GM19239 (cell line): ENCODE measurements around the gene KRT2.

Experiments
- DNase-seq: peaks from one replicate; pipeline ENCODE4 v3.0.0; 2011; ENCODE audit warnings: low spot score; ENCODE audit not compliant: insufficient read length
- FAIRE-seq: peaks from 2 replicates; lab custom pipeline; 2011; peaks lifted over from hg19 to GRCh38; lab: Jason Lieb, UNC

Gene KRT2

DNA sequence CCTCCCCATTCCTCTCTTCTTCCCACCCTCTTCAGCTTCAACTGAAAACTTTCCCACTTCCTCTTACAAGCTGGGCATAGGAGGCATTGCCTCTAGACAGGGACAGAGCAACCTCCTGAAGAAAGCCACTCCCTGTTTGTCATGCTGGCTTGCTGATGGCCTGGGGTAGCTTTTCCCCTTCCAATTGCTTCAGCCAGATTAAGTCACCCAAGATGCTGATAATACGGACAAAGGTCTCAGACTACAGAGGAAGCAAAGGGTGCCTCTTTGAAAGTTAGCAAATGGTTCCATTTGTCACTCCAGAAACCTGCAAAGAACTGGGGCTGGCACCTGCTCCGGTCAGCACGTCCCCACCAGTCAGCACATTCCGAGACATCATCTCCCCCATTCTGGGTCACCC lies 6.0 kb downstream of the KRT2 start:
- FAIRE-seq, result no peak
- no peak for DNase-seq

DNA sequence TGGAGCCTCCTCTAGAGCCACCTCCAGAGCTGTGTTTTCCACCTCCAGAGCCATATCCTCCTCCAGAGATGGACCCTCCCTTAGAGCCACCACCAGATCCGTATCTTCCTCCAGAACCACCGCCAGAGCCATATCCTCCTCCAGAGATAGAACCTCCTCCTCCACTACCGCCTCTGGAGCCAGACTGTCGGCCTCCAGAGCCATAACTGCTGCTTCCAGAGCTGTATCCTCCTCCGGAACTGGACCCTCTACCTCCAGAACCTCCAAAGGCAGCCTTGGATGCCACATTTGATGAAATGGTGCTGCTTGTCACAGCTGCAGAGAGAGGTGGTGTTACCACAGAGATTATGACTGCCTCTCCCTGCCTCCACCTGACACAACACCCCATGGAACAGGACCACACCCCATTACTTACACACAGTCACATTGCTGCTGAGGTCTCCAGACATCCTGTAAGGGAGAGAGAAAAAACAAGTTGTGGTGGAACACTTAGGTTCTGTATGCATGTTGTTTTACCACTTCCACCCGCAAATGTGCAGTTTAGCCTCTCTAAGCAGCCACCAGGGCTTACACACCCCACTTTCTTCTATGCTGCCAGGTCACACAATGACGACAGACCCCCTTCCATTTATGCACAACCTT lies 6.8 kb downstream of the KRT2 start:
- no peak for FAIRE-seq

DNA sequence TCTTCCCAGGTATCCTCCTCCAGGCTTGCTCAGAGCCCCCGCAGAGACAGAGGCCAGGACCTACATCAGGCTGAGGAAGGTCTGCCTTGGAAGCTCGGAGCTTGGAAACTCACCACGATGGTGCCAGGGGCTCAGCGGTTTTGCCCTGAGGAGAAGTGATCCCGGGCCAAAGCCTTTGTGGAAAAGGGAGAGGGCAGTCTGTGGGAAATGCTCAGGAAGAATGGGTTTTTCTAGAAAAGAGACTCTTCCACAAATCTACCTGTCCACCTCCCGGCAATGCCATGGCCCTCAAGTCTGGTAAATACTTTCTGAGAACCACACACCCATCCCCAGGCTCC lies 8.0 kb downstream of the KRT2 start:
- DNase-seq (no peak), FAIRE-seq (no peak)

More for the DNA sequence above, 6.8 kb downstream of the KRT2 start:
- no peak for DNase-seq

DNA sequence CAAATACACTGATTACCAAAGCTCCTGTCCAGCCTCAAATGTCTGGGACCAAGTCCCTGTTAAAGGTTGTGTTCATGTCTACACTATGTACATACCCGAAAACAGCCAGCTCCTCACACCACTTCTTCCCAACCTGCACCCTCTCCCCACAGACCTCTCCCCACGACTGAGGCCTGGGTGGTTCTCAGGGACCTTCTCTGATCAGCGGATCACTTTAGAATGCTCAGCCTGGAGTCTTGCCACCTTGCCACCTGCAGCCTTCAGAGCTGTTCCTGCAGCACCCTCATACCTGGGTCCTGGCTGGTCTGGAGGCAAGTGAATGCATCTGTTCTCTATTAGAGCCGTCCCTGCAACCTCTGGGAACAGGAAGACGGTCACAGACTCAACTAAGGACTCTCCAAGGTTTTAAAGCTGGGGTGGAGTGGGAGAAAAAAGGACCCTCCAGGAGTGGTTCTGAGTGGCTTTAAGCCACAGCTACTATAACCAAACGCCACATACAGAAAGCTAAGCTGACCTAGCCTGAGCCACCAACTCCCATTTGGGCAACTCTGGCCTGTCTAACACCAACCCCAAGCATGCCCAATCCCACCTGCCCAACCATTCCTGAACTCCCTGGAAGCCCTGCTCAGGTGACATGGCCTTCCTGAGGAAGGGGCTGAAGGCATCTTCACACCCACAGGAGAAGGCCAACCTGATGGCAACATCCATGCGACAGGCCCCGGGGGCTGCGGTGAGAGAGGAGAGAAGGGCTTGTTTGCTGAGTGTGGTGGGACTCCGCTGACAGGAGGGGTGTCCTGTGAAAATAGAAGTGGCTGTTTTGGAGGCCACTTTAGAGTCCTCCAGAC lies 8.6 kb downstream of the KRT2 start:
- no peak for FAIRE-seq
- no peak for DNase-seq

DNA sequence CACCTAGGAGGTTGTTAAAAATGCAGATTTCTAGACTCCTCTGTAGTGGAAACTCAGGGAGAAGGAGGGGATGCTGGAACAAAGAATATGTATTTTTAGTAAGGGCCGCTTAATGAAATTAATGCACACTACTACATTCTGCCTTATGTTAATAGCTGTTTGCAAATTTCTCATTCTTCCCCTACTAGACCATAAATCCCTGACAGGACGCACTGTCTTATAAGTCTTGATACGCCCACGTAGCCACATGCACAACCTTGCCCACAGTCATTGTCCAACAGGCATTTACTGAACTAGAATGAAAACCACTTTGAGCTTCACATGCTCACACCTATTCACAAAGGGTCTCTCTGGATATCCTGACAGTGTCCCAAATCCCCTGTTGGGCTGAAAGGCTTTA lies 10.5 kb downstream of the KRT2 start:
- no peak for FAIRE-seq
- no peak for DNase-seq

DNA sequence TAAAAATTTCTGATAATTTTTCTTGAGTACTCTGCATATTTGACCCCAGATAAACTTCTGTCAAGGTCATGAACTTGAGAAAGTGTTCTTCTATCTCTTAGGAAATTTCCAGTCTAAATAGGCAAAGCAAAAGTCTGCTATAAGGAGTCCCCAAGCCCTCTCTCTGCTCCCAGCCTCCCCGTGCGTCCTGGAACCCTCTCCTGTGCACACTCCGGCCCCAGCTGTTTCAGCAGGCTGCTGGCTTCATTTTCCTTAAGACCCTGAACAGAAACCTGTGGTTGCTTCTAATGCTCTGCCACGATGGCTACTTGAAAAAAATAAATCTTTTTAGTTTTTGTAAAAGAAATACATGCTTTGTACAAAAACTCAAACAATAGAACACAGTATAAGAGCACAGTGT lies 14.7 kb downstream of the KRT2 start:
- no peak for FAIRE-seq
- DNase-seq, result no peak

DNA sequence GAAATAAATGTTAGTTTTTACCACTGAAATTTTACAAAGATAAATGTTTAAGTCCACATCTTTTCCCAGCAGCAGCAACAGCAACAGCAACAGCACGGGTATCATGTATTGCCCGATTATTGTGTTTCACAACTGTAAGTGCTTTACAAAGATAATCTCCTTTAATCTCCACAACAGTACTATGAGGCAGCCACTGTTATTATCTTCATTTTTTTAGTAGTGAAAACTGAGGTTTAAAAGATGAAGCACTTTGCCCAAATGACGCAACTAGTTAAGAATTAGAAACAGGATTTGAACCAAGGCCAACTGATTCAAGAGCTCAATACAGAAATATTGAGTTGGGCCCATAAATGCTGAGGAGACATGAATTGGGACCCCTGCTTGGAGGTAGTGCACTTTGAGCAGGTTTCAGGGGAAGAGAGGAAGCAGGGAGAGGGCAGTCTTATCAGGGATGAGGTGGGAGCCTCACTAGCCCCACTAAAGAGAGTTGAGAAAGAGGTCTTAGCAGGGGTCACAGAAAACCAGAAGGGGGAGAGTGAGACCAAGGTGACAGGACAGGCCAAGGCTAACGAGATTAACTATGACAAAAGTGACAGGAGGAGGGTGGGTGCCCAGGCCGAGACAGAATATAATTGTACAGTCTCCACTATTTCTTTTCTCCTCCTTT lies 15.3 kb downstream of the KRT2 start:
- no peak for DNase-seq
- FAIRE-seq, result no peak

DNA sequence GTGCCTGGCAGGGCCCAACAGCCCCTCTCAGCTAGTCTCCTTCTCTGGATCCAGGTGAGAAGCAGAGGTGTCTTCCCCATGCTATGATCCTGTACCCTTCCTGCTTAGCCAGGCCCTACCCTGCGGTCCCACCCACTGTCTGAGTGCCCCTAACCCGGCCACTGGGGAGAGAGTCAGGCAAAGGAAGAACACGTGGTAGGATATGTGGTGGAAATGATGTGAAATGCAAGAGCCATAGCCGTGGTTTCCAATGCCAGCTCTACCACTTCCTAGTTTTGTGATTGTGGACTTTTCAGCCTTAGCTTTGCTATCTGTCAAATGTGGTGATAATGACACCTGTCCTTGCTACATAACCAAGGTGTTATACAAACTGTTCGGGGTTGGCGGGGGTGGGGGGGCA lies 15.8 kb downstream of the KRT2 start:
- FAIRE-seq (peak; percentile 39), DNase-seq (no peak)

DNA sequence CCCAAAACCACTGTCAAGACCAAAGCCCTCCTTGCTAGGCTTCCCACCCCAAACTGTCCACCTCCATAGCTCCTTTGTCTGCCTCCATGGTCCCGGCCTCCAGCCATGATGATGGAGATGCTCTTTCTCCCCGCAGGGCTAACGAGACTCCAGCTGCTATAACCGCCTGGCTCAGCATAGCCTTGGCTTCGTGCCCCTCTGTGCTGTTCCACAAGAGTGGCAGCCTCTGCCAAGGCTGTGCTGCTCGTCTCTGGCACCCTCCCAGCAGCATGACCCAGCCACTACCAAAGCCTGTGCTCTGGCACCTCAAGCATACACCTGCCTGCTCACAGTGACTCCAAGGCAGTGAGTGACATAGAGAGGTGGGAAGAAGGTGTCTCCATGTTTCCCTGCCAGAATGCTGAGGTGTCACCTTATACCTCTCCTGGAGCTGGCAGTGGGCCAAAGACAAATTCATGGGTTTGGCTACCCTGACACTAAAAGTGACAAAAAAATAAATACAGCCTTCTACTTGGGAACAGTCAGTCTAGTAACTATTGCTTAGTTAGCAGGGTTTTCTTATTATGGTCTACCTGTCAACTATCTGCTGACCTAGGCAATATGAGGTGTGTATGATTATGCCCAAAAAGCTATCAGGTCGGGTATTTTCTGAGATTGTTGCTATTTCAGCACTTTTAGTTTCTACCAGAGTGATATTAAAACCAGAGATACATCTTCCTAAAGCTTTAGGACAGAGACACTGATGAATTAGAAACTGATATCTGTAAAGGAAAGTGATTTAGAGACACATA lies 17.6 kb downstream of the KRT2 start:
- DNase-seq, result no peak
- no peak for FAIRE-seq

DNA sequence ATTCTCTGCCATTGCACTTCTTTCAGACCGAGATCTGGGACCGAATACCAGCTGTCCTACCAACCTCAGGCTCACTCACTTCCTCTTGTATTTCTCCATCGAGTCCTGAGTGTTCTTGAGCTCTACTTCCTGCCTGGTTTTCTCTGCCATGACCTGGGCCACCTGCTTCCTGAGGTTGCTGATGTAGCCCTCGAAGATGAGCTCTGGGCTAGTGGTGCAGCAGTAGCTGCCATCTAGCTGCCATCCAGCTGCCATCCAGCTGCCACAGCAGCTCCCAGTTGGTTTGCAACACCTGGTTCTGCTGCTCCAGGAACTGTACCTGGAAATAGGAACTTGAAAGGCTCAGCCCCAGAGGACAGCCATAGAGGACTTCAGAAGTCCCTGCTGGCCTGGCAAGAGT lies 18.6 kb downstream of the KRT2 start:
- DNase-seq, result no peak
- FAIRE-seq, result no peak

DNA sequence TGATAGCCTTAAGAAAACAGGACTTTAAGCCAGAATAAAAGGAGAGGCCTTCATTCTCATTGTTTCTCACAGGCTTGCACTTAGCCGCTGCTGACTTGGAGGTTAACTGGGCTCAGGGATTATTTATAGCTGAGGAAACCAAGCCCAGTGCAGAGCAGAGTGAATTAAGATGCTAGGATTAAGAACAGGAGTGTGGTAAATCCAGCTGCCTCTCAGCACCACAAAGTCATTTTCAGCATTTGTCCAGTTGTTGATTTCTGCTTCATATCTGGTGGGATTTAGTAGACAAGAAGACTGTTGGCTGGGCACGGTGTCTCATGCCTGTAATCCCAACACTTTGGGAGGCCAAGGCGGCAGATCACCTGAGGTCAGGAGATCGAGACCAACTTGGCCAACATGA lies 19.4 kb downstream of the KRT2 start:
- DNase-seq, result no peak
- FAIRE-seq, result no peak

DNA sequence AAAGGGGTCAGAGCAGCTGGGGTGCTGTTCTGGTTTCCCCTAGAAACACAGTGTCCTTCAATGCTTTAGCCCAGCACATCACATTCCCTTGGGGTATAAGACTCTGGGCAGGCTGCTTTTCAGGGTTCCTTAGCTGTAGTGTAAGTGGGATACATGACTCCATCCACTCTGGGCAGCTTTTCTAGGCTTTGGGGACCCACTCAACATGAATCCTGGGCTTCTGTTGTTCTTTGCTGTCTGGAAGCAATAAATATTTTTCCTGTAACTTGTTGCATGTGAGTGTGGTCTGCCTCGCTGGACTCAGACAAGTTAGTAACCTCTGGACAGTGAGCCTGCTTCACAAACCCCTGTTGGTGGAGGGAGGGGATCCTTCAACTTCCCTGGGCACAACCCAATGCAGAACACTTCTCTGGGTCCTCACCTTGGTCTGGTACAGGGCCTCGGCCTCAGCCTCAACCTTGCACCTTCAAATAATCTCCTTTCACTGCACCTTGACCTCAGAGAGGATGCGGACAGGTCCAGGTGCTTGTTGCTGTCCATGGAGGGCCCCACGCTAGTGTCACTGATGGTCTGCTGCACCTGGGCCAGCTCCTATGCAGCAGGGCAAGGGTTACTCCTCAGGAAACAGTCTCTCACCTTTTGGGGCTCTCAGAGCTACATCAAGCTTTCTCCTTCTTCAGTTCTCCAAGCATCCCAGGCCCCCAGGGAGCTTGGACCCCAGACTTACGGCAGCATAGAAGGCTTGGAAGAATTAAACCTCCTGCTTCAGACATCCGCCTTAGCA lies 20.1 kb downstream of the KRT2 start:
- FAIRE-seq (no peak), DNase-seq (no peak)

DNA sequence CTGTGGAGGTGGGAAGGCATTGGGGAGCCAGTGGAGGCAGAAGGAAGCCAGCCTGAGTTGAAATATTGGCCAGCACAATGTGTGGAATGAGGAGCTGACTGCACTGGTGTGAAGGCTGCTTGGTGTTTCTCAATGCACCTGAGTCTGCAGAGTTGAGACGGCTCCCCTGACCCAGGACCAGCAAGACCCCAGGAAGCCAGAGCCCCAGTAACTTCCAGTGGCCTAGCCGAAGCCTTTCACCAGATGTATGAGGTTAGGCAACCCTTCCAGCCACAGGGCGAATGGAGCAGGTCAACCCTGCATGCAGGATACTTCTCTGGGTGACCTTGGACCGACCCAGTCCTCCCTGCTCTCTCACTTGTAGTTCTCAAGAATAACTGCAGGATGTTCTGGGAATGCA lies 20.7 kb downstream of the KRT2 start:
- DNase-seq (no peak), FAIRE-seq (no peak)

DNA sequence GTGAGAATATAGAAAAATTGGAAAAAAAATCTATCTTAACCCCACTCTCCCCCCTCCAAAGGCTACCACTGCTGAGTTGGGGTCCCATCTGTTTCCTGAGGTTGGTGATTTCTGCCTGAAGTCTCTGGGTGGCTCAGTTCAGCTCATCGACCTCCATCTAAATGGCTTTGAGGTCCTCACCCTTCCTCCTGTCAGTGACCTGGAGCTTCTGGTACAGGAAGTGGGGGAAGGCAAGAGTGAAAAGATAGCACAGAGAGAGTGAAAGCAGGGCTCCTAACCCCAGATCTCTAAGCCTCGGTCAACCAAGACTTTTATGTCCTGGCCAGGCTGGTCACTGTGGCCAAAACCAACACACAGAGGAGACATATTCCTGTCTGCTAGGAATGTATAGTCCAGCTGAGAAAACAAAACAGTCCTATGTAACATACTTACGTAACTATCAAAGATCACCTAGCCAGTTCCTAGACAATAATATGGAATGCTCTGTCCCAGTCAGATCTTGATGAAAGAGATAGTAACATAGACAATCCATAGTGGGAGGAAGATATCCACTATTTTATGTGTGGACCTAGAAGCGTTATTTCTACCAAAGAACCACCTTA lies 21.3 kb downstream of the KRT2 start:
- no peak for FAIRE-seq
- DNase-seq, result no peak

DNA sequence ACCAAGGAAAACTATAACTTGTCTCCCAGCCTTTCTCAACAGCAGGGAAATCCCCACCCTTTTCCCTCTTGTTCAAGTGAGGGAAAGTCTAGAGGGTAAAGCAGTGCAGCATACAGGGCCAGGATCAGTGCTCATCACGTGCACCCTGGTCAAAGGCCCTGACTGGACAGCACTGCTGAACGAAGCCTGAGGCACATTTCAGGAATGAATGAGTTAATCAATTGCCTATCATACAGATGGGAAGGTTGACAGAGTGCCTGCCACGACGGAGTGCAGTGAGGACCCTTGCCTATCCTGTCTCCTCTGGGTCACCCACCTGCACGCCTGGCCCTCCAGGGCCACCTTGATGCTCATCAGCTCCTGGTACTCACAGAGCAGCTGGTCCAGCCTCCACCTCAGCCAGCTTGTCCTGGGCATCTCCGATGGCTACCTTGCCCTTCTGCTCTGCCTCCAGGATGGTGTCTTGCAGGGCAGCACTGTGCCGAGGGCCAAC lies 22.0 kb downstream of the KRT2 start:
- FAIRE-seq, result no peak
- DNase-seq, result no peak

DNA sequence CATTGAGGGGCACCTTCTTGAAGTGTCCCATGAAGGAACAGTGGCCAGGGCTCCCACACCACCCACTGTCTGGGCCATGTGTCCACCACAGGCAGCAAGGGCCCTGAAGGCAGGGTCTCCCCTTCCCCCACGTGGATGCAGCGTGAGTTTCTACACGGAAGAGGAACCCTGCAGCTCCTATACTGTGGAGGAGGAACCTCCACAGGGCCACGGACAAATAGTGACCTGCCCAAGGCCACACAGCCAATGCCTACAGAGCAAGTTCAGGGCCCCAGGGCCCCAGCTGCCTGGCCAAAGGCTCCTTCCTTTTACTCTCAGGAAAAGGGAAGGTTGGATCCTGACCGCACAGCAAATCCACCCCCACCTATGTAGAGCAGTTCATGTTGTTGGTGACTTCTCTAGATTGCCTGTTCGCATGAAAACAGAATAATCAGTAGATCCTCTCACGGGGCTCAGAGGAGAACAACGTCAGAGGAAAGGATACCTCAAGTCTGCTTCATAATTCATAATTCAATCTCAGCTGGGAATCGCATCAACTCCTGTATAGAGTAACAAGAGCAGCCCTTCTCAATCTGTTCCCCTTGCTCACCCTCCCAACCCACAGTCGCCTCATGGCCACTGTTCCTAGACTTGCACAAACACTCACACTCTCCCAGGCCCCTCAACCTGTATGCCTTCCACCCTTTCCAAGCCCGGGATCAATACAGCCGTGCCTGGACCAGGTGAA lies 22.6 kb downstream of the KRT2 start:
- no peak for FAIRE-seq
- no peak for DNase-seq

DNA sequence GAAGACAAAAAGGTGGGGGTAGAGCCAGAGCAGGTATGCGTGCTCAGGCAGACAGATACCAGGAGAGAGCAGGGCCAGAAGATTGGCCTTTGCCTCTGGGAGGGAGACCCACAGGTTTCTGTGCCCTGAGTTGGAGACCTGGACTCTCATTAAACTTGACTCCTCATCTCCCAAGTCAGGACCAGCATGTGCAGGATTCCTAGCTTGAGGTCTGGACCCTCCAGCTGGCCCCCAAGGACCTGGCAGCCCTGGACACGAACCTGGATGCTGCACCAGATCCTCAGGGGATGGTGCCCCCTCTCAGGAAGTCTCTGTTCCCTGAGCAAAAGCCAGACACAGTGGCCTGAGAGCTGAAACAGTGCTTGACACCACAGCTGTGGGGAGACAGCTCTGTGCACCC lies 23.2 kb downstream of the KRT2 start:
- FAIRE-seq (no peak), DNase-seq (no peak)

DNA sequence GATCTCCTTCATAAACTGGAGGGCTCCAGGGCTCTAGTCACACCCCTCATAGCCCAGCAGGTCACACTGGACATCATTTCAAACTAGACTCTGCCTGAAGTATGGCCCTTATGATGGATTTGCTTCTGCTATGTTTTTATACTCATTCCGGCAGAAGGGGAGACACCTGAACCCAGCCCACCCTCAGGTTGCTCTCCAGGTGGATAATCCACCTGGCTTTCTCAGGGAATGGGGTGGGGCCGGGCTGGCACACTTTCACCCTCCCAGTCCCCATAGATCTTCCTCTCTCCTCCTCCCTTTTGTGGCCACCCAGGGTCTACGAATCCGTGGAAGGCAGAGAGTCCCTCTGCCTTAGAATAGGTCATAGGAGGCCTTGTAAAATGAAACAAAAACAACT lies 23.9 kb downstream of the KRT2 start:
- no peak for DNase-seq
- no peak for FAIRE-seq
